Activated gamma-delta T cell (primary cell): ENCODE measurements around the gene ZSWIM8.
A peak's percentile ranks its signal among the peaks of the same experiment; 100 is the strongest.

Source experiments
- DNase-seq: peaks from one replicate; lab custom pipeline; 2025; lab: John Stamatoyannopoulos, UW

Gene ZSWIM8

DNA sequence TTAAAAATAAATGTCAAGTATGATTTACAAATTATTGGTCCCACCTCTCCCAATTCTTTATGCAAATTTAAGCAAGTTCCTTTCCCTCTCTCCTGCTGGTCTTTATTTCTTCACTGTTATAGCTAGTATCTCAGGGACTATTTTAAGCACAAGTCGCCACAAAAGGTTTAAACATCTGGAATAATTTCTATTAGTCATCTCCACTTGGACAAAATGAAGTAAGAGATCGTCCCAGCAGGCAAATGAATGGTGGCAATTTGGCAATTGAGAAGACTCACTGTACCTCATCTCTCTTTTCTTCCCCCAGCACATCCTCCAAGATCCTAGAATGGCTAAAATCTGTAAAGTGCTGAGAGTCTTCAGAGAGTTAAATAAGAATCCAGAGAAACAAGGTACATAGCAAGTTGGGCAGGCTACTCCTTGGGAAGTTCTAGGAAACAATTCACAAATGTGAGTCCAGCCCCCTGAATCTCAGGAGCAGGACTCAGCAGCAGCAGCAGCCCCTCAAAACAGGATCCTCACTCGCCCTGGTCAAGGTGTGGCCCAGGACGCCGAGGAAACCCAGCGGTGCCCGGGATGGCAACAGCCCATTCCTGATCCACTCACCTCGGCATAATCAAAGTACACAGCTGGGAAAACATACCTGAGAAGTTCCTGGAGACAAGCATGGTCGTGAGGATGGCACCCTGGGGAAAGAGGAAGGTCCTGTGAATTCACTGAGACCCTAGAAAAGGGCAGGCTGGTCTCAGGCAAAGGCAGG lies 56.3 kb downstream of the ZSWIM8 start:
- no peak for DNase-seq

DNA sequence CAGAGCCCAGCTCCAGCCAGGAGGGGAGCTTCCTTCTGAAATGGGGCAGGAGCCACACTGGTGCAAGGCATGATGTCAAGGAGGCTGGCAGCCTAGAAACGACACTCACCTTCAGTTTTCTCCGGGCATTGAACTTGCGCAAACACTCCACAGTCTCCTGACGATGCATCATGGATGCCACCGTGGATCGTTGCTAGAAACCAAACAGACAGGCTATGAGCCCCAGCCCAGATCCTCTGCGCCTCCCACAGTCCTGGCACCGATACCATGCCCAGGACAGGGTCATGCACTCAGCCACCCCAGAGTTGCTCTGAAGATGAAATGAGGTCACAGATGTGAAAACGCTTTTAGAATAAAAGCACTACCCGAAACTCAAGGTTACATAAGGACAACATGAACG lies 56.9 kb downstream of the ZSWIM8 start:
- no peak for DNase-seq

- DNase-seq, result no peak
These were observed 57.9 kb downstream of the ZSWIM8 start for GRCh38 chr10:73843261-73843660.

DNA sequence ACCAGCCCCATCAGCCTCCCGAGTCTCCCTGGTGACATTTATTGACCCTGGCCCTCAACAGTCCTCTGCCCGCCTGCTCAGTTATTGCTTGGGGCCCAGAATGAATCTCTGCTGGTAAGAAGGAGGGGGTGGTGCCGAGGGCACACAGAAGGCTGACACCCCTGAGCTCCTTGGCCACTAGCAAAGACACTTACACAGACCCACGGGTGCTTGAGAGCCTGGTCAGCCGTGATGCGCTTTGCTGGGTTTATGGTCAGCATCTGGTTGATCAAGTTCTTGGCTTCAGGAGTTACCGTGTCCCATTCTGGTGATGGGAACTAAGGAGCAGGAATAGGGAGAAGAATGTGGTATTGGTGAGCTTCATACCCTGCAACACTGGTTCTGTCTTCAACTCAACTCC lies 61.6 kb downstream of the ZSWIM8 start:
- DNase-seq, result no peak

- DNase-seq, result peak; percentile 20
These were observed 63.5 kb downstream of the ZSWIM8 start for GRCh38 chr10:73848821-73849489.

DNA sequence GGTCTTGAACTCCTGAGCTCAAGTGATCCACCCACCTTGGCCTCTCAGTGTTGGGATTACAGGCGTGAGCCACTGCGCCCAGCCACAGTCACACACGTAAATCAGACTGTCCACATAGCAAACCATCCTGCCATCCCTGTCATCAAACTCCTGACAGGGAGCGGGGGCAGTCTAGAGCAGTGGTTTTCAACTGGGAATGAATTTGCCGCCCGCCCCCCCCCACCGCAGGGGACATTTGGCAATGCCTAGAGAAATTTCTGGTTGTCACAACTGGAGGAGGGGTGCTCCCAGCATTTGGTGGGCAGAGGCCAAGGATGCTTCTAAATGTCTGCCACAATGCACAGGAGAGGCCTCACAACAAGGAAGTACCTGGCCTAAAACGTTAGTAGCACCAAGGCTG lies 64.8 kb downstream of the ZSWIM8 start:
- no peak for DNase-seq

DNA sequence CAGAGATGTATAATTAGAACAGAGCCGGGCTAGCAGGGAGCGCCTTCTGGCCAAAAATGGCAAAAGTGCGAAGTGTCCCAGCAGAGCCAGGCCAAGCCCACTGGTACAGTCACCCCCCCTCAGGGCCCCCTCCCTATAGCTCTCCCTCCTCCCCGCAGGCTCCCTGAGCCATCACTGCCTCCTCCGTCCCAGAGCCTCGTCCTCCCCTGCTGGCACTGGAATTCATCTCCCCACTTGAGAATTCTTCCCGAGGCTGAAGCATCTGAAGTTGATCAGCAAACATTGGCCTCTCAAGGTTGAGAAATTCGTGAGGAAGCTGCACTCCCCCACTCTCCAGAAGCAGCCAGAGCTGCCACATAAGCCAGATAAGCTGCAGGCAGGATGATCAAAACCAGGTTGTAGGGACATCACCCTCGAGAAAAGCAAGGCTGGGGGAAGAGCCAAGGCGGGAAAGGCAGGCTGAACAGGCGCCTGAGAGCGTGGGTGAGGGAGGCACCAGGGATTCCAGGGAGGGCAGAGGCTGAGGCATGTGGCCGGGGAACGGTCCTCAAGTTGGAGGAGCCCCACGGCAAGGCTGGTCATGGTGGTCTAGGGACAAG lies 65.6 kb downstream of the ZSWIM8 start:
- no peak for DNase-seq
